ENCODE measurements around the gene FAM168B. TPM values are rescaled to one million over a fixed set of nuclear protein-coding genes. Genes with fewer than 3 reads are reported as not detected.

The FAM168B gene
- total RNA-seq, 1 experiment from 2014 or later = 79.6 TPM

- ChIA-PET POLR2A (ENCODE audit: unreplicated experiment) (interaction anchor here (0.6 kb wide), 1 partner anchor 208 kb away, joined by 3 read pairs; no protein-coding TSS in a partner anchor), CTCF (no interaction called here)
- no peaks in the 10 kb centered on the region for H4K20me1 ChIP-seq (ENCODE audit: insufficient read depth)
- no peaks in the 10 kb centered on the region for H3K36me3 ChIP-seq (ENCODE audit: low read depth)
- no peak overlapping the region for H3K4me3 ChIP-seq
- no peaks in the 10 kb centered on the region for H3K9me3 ChIP-seq (ENCODE audit: insufficient read depth, low read depth)
- H3K4me2 ChIP-seq = no peak overlapping the region
- TF ChIP-seq CTCF (conservative IDR thresholded peaks at IDR 0.05) (no peak), EZH2 (IDR thresholded peaks at IDR 0.05; ENCODE audit: low read depth) (no peak)
- H3K27me3 ChIP-seq (ENCODE audit: insufficient read depth, low read depth) = no peaks in the 10 kb centered on the region
- no peaks in the 10 kb centered on the region for H3K9me2 ChIP-seq (ENCODE audit: insufficient read depth)
- peak in 1 of 2 experiments; percentile 40 for DNase-seq
- no peaks in the 10 kb centered on the region for H3K4me1 ChIP-seq (replicated peaks; ENCODE audit: insufficient read depth)
- BruUV-seq (replicated peaks) = no TSS peak
- intact Hi-C loops (cut with micrococcal nuclease; ENCODE audit: unreplicated experiment) = no loop called here
- no peaks in the 10 kb centered on the region for H3K79me2 ChIP-seq (ENCODE audit: low read depth)
- no peak overlapping the region for H3K27ac ChIP-seq
- no peak overlapping the region for H2AFZ ChIP-seq
- H3F3A ChIP-seq (ENCODE audit: insufficient read depth, low read depth) = no peaks in the 10 kb centered on the region
Measured at GRCh38 chr2:131034122-131035051, 58.9 kb downstream of the FAM168B start.

- H3K9me3 ChIP-seq (ENCODE audit: insufficient read depth, low read depth) = no peaks in the 10 kb centered on the region
- H3K4me3 ChIP-seq = no peak overlapping the region
- ChIA-PET POLR2A (ENCODE audit: unreplicated experiment) (interaction anchor here (0.6 kb wide), 1 partner anchor 207 kb away, joined by 3 read pairs; no protein-coding TSS in a partner anchor), CTCF (no interaction called here)
- no peaks in the 10 kb centered on the region for H3K36me3 ChIP-seq (ENCODE audit: low read depth)
- H3K27me3 ChIP-seq (ENCODE audit: insufficient read depth, low read depth) = no peaks in the 10 kb centered on the region
- H3K9me2 ChIP-seq (ENCODE audit: insufficient read depth) = no peaks in the 10 kb centered on the region
- no peaks in the 10 kb centered on the region for H3K79me2 ChIP-seq (ENCODE audit: low read depth)
- BruUV-seq (replicated peaks) = no TSS peak
- no peaks in the 10 kb centered on the region for H4K20me1 ChIP-seq (ENCODE audit: insufficient read depth)
- TF ChIP-seq CTCF (conservative IDR thresholded peaks at IDR 0.05) = no peak
- H3K27ac ChIP-seq = no peak overlapping the region
- H3K4me1 ChIP-seq (replicated peaks; ENCODE audit: insufficient read depth) = no peaks in the 10 kb centered on the region
- no peak overlapping the region for H2AFZ ChIP-seq
- intact Hi-C loops (cut with micrococcal nuclease; ENCODE audit: unreplicated experiment) = no loop called here
- no peaks in the 10 kb centered on the region for H3F3A ChIP-seq (ENCODE audit: insufficient read depth, low read depth)
- H3K4me2 ChIP-seq = no peak overlapping the region
- DNase-seq = no peak
Measured at GRCh38 chr2:131033786-131034121, 59.5 kb downstream of the FAM168B start.

GRCh38 chr2:131032393-131032836 lies 60.8 kb downstream of the FAM168B start:
- no peaks in the 10 kb centered on the region for H3K27me3 ChIP-seq (ENCODE audit: insufficient read depth, low read depth)
- ChIA-PET POLR2A (ENCODE audit: unreplicated experiment) (no interaction called here), CTCF (no interaction called here)
- no peak overlapping the region for H3K4me2 ChIP-seq
- no peak overlapping the region for H2AFZ ChIP-seq
- no peaks in the 10 kb centered on the region for H3K36me3 ChIP-seq (ENCODE audit: low read depth)
- H3K4me3 ChIP-seq = no peak overlapping the region
- no peaks in the 10 kb centered on the region for H3K4me1 ChIP-seq (replicated peaks; ENCODE audit: insufficient read depth)
- H3F3A ChIP-seq (ENCODE audit: insufficient read depth, low read depth) = no peaks in the 10 kb centered on the region
- no peaks in the 10 kb centered on the region for H3K9me3 ChIP-seq (ENCODE audit: insufficient read depth, low read depth)
- no peak overlapping the region for H3K27ac ChIP-seq
- no peaks in the 10 kb centered on the region for H4K20me1 ChIP-seq (ENCODE audit: insufficient read depth)
- TF ChIP-seq EZH2 (IDR thresholded peaks at IDR 0.05; ENCODE audit: low read depth) (no peak), CTCF (conservative IDR thresholded peaks at IDR 0.05) (no peak)
- no peaks in the 10 kb centered on the region for H3K9me2 ChIP-seq (ENCODE audit: insufficient read depth)
- intact Hi-C loops (cut with micrococcal nuclease; ENCODE audit: unreplicated experiment) = no loop called here
- no peaks in the 10 kb centered on the region for H3K79me2 ChIP-seq (ENCODE audit: low read depth)
- DNase-seq = no peak
- no TSS peak for BruUV-seq (replicated peaks)
